Gastrocnemius medialis (tissue), 4 donors: ENCODE results near the gene TCERG1L. TPM values are rescaled to one million over a fixed set of nuclear protein-coding genes. Genes with fewer than 3 reads are reported as not detected.

ENCODE experiments used
- ATAC-seq, 2 donors: fragments of 150-250 bp; one replicate each; pipeline ENCODE4 v1.9.1; 2016
- DNase-seq, 2 donors: peaks; one replicate each; pipeline ENCODE4 v3.0.0-alpha.2; 2019
- H3K27ac ChIP-seq, 4 donors: fragments of 200-600 bp; sonication (generic); 1 replicate in 1 of 4; 2 replicates in 3 of 4; pipeline ENCODE4 v1.5.1; 2016 to 2018; ENCODE audit warnings: mild to moderate bottlenecking in 2 of 4, moderate library complexity in 1 of 4
- H3K27me3 ChIP-seq, 3 donors: fragments of 200-600 bp; sonication (generic) in 2 of 3; 1 replicate in 1 of 3; 2 replicates in 2 of 3; pipeline versions ENCODE4 v1.5.1 to v1.6.0; 2016 to 2019; ENCODE audit warnings: mild to moderate bottlenecking in 1 of 3, moderate library complexity in 1 of 3
- H3K36me3 ChIP-seq, 2 donors: fragments of 200-600 bp; sonication (generic) in 1 of 2; one replicate each; pipeline ENCODE4 v1.5.1; 2017 to 2018
- H3K4me1 ChIP-seq, 2 donors: fragments of 200-600 bp; sonication (generic) in 1 of 2; one replicate each; pipeline ENCODE4 v1.5.1; 2016 to 2017; ENCODE audit warnings: mild to moderate bottlenecking in 2 of 2
- H3K4me3 ChIP-seq, 4 donors: fragments of 200-600 bp; sonication (generic) in 3 of 4; 1 replicate in 1 of 4; 2 replicates in 3 of 4; pipeline ENCODE4 v1.5.1; 2016 to 2019; ENCODE audit warnings: mild to moderate bottlenecking in 2 of 4
- H3K9me3 ChIP-seq, 3 donors: fragments of 200-600 bp; sonication (generic) in 2 of 3; 1 replicate in 1 of 3; 2 replicates in 2 of 3; pipeline ENCODE4 v1.5.1; 2016 to 2019
- CTCF ChIP-seq, 5 experiments: fragments of 450-650 bp in 3 of 5; fragments of 200-600 bp in 2 of 5; sonication (generic) in 2 of 5; IDR thresholded peaks in 4 of 5; conservative IDR thresholded peaks in 1 of 5; 1 replicate in 4 of 5; 2 replicates in 1 of 5; pipeline ENCODE4 v1.5.1; 2016 to 2019; ENCODE audit warnings: antibody characterized with exemption in 5 of 5, mild to moderate bottlenecking in 3 of 5, moderate library complexity in 3 of 5
- POLR2A ChIP-seq, 2 donors: fragments of 450-650 bp; IDR thresholded peaks; one replicate each; pipeline ENCODE4 v1.6.1; 2017; ENCODE audit warnings: antibody characterized with exemption in 2 of 2, mild to moderate bottlenecking in 2 of 2, moderate library complexity in 2 of 2
- in situ Hi-C, 4 donors: fragments of 200-750 bp; cut with MboI; loops; one replicate each; pipeline versions ENCODE4 v1.15.0 to v1.8.0; 2017; ENCODE audit warnings: low sequenced_read_pairs in 4 of 4
- intact Hi-C: fragments of 100-400 bp; cut with DNase I; formaldehyde crosslinking; loops from one replicate; pipeline ENCODE4 v1.15.1; 2023; ENCODE audit warnings: low total_unique reads
- total RNA-seq, 4 donors: library from RNA; depleted of rRNA; stranded (reverse); fragments of >200 nt; gene quantifications; one replicate each; pipeline versions ENCODE4 v1.1.0 to v1.2.3, GENCODE V29; 2016

TCERG1L gene
- total RNA-seq, 4 donors from 2014 or later: not detected

- H3K4me3 ChIP-seq: no peak overlapping the region
- H3K36me3 ChIP-seq: no peaks in the 10 kb centered on the region
- in situ Hi-C loops (no loop called here), intact Hi-C loops (no loop called here)
- DNase-seq: no peak
- no peaks in the 10 kb centered on the region for H3K9me3 ChIP-seq
- H3K27ac ChIP-seq: no peak overlapping the region
- no peak for ATAC-seq
- no peaks in the 10 kb centered on the region for H3K4me1 ChIP-seq
- TF ChIP-seq CTCF (IDR thresholded peaks at IDR 0.05 in 4 of 5, conservative IDR thresholded peaks at IDR 0.05 in 1 of 5): no peak
- TF ChIP-seq POLR2A (IDR thresholded peaks at IDR 0.05): no peak
- no peaks in the 10 kb centered on the region for H3K27me3 ChIP-seq
These were observed 51.5 kb downstream of the TCERG1L start for GRCh38 chr10:131260031-131260430.

DNA sequence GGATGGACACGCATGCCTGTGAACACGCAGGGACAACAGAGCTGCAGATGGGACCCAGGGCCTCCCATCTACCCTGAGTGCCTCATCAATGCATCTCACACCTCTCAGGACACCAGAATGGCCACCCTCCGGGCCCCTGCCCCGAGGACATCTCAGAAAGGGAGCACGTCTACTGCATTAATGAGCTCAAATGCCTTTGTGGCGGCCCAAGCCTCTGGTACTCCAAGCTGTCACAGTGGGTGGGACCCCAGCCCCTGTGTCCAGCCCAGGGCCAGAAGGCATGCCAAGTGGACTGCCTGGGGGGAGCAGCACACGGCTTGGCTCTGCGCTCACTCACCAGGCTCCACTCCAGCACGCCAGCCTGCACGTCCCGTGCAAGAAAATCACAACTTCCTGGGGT, 52.0 kb downstream of the TCERG1L start:
- Histone ChIP-seq H3K27me3 (peaks cover 0 to 4% (median 0%) of the 10 kb centered on the region in 3 donors), H3K27ac (no peak overlapping the region), H3K4me3 (no peak overlapping the region), H3K9me3 (no peaks in the 10 kb centered on the region), H3K36me3 (no peaks in the 10 kb centered on the region), H3K4me1 (no peaks in the 10 kb centered on the region)
- ATAC-seq: no peak
- intact Hi-C loops (no loop called here), in situ Hi-C loops (no loop called here)
- TF ChIP-seq CTCF (IDR thresholded peaks at IDR 0.05 in 4 of 5, conservative IDR thresholded peaks at IDR 0.05 in 1 of 5) (no peak), POLR2A (IDR thresholded peaks at IDR 0.05) (no peak)
- DNase-seq: no peak

DNA sequence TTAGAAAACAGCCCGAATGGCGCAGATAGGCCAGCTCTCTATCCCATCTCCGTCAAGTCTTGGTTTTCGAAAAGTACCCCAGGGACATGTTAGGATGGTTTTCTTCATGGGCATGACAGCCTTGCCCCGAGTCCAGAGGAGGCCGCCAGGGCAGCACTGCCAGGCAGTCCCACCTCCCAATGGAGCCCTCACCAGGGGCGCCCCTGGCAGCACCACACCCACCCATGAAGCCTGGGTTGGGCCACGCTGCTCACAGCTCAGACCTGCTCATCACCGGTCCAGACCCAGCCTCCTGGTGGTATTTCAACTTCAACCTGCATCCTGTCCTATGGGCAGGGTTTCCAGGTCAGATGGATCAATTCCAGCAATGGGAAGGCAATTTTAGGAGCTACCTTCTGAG, 53.3 kb downstream of the TCERG1L start:
- peaks cover 0 to 8% (median 0%) of the 10 kb centered on the region in 3 donors for H3K27me3 ChIP-seq
- in situ Hi-C loops: no loop called here
- ATAC-seq (no peak), DNase-seq (no peak)
- H3K9me3 ChIP-seq: no peaks in the 10 kb centered on the region
- H3K4me3 ChIP-seq: no peak overlapping the region
- no peak for TF ChIP-seq POLR2A (IDR thresholded peaks at IDR 0.05)
- TF ChIP-seq CTCF (IDR thresholded peaks at IDR 0.05 in 4 of 5, conservative IDR thresholded peaks at IDR 0.05 in 1 of 5): no peak
- intact Hi-C loops: no loop called here
- H3K27ac ChIP-seq: no peak overlapping the region
- no peaks in the 10 kb centered on the region for H3K4me1 ChIP-seq
- no peaks in the 10 kb centered on the region for H3K36me3 ChIP-seq

GRCh38 chr10:131257027-131257426, 54.5 kb downstream of the TCERG1L start:
- Histone ChIP-seq H3K27ac (no peak overlapping the region), H3K4me1 (no peaks in the 10 kb centered on the region), H3K36me3 (no peaks in the 10 kb centered on the region), H3K27me3 (peaks cover 0 to 15% (median 0%) of the 10 kb centered on the region in 3 donors), H3K9me3 (no peaks in the 10 kb centered on the region), H3K4me3 (no peak overlapping the region)
- no peak for DNase-seq
- TF ChIP-seq CTCF (IDR thresholded peaks at IDR 0.05 in 4 of 5, conservative IDR thresholded peaks at IDR 0.05 in 1 of 5): no peak
- no peak for ATAC-seq
- in situ Hi-C loops: no loop called here
- intact Hi-C loops: no loop called here

DNA sequence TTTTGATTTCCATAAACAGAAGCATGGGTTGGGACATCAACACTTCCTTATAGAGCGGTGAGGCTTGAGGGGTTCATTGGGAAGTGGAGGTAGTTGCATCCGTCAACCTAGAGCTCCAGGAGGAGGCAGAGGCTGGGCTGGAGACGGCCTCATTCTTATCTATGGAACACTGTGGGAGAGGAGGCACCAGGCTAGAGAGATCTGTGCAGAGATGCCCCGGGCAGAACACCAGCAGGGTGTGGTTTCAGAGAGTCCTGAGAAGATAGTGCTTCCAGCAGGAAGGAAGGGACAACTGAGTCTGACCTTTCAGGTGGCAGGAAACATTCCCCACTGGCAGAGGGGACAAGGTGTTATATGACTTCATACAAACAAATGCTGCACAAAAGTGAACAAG, 56.7 kb downstream of the TCERG1L start:
- TF ChIP-seq CTCF (IDR thresholded peaks at IDR 0.05 in 4 of 5, conservative IDR thresholded peaks at IDR 0.05 in 1 of 5): no peak
- TF ChIP-seq POLR2A (IDR thresholded peaks at IDR 0.05): no peak
- Histone ChIP-seq H3K36me3 (no peaks in the 10 kb centered on the region), H3K4me3 (no peak overlapping the region), H3K9me3 (no peaks in the 10 kb centered on the region), H3K27me3 (peaks cover 0 to 26% (median 0%) of the 10 kb centered on the region in 3 donors), H3K27ac (no peak overlapping the region), H3K4me1 (no peaks in the 10 kb centered on the region)
- ATAC-seq (no peak), DNase-seq (no peak)
- in situ Hi-C loops: no loop called here
- intact Hi-C loops: no loop called here
